Activated naive CD8-positive, alpha-beta T cell treated with anti-CD3 and anti-CD28 coated beads, Interleukin-2, amount 10 ng/mL, durations not matched to agents 7 days and 5 days (primary cell): ENCODE measurements around the gene MIB1. TPM values are rescaled to one million over a fixed set of nuclear protein-coding genes. Genes with fewer than 3 reads are reported as not detected.
"Not testable (repeated sequence)": the region's sequence is repeated elsewhere in the genome, so short reads cannot be mapped to it uniquely, and the experiment has no call there.

Source experiments
- ATAC-seq: fragments of 150-1000 bp; cut with Tn5 transposase; one replicate; pipeline ENCODE4 v1.10.0; 2021; ENCODE audit warnings: low read depth, moderate library complexity
- POLR2A ChIA-PET: fragments of 350-600 bp; sonication (Branson Sonifier 250); formaldehyde crosslinking; loops from one replicate; lab custom pipeline; 2021; ENCODE audit warnings: antibody characterized with exemption; lab: Charles Lee
- DNase-seq: peaks from one replicate; pipeline ENCODE4 v3.0.0; 2021
- H3K27ac Mint-ChIP-seq: one replicate; pipeline ENCODE4 v1.8.0; 2022; ENCODE audit warnings: mild to moderate bottlenecking, mixed read lengths
- H3K27me3 Mint-ChIP-seq: one replicate; pipeline ENCODE4 v1.8.0; 2022; ENCODE audit warnings: mild to moderate bottlenecking, moderate library complexity, mixed read lengths
- H3K36me3 Mint-ChIP-seq: one replicate; pipeline ENCODE4 v1.8.0; 2021; ENCODE audit warnings: mild to moderate bottlenecking, mixed read lengths
- H3K4me1 Mint-ChIP-seq: one replicate; pipeline ENCODE4 v1.8.0; 2021; ENCODE audit warnings: mixed read lengths
- H3K4me3 Mint-ChIP-seq: one replicate; pipeline ENCODE4 v1.8.0; 2022; ENCODE audit warnings: mild to moderate bottlenecking, moderate library complexity, mixed read lengths
- H3K9me3 Mint-ChIP-seq: one replicate; pipeline ENCODE4 v1.8.0; 2021; ENCODE audit warnings: mixed read lengths
- total RNA-seq, 2 experiments: library from RNA; stranded (reverse); gene quantifications; one replicate each; pipeline ENCODE4 v1.2.3, GENCODE V29; 2021

Gene MIB1
- total RNA-seq = 10 to 100 TPM; 34.4 to 40.8 TPM

DNA sequence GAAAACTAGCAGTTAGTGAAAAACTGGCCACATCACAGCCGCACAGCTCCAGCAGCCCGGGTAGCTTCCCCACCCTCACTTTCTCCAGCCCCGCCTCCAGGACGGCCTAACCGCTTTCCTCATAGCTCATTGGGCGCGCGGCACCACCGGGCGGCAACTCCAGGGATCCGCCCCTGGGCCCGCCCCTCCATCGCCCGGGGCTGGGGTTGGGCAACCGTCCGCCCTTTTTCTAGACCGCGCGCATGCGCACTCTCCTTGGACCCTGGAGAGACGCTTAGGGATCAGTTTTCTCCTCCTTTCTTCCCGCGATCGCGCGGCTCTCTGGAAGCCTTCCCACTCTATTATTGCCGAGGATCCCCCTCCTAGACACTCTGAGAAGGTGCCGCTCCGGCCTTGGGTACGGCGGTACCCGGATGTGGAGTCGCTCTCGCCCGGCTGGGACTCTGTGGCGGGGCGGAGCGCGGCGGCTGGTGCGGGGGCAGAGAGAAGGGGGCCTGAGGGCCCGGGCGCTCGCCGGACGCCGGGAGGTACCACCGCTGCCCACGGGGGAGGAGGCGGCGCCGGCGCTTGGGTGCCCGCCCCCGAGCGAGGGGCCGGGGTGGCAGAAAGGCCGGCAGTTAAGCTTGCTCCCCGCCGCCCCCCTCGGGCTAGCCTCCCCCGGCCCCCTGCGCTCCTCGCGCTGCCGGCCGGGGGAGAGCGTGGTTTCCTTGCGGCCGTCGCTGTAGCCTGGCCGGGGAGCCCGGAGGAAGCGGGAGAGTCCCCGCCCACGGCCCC lies at the start of gene MIB1:
Gene MIB1, plus strand, starts transcription at position 255 of the 774 bp plus-strand sequence. CDS start 792 bp downstream, outside the sequence.
- Mint-ChIP-seq H3K36me3 (peaks cover 9% of the 10 kb centered on the region), H3K4me1 (peaks cover 33% of the 10 kb centered on the region), H3K4me3 (peak within 1 kb of the TSS; percentile 92), H3K27me3 (peaks cover 10% of the 10 kb centered on the region), H3K9me3 (peaks cover 6% of the 10 kb centered on the region), H3K27ac (peak within 1 kb of the TSS; percentile 95)
- POLR2A ChIA-PET = interaction anchor here (0.6 to 5.8 kb wide), 11 partner anchors 8 to 141 kb away, joined by 3 to 64 read pairs (median 5); partner anchors contain the start of genes ABHD3, ESCO1 and SNRPD1
- DNase-seq = peak; percentile 99
- ATAC-seq = peak; percentile 97

DNA sequence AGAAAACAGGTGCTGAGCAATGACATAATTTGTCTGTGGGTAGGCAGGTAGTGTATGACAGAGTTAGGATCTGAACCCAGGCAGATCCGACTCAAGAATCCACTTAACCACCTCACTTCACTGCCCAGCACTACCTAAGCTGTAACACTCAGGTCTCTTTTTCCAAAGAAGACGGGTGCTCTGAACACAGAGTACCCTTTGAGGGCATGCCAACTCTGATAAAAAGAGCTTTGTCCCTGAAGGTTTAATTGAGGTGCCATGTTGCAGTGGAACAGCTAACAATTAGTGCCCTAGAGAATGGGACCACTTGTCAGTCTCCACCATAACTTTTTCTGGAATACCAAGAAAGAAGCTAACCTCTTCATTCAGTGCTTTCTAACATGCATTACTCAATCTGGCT lies 47.3 kb upstream of the MIB1 start:
- H3K4me3 Mint-ChIP-seq = no peak overlapping the region
- peaks cover 8% of the 10 kb centered on the region for H3K9me3 Mint-ChIP-seq
- POLR2A ChIA-PET = interaction anchor here (1.0 kb wide), 1 partner anchor 93 kb away, joined by 3 read pairs; the partner anchor contains the start of gene ESCO1
- no peak for DNase-seq
- H3K36me3 Mint-ChIP-seq = peaks cover 65% of the 10 kb centered on the region
- ATAC-seq = no peak
- peaks cover 6% of the 10 kb centered on the region for H3K4me1 Mint-ChIP-seq
- no peaks in the 10 kb centered on the region for H3K27me3 Mint-ChIP-seq
- no peak overlapping the region for H3K27ac Mint-ChIP-seq

DNA sequence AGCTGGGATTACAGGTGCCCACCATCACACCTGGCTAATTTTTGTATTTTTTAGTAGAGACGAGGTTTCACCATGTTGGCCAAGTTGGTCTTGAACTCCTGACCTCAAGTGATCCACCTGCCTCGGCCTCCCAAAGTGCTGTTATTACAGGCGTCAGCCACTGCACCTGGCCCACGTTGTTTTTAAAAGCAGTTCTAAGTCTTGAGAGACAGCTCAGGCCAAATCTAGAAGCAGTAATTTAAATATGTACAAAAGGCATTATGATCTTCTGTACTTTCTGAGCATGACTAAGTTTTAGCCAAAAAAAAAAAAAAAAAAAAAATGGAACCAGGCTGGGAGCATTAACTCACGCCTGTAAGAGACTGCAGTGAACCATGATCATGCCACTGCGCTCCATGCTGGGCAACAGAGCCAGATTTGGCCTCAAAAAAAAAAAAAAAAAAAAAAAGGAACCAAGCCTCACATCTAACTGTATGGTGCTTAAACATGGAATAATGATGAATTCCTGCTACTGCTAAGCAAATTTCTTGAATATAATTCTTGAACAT lies 40.0 kb upstream of the MIB1 start:
- no peak for ATAC-seq
- no peaks in the 10 kb centered on the region for H3K27me3 Mint-ChIP-seq
- no peak for DNase-seq
- peaks cover 20% of the 10 kb centered on the region for H3K4me1 Mint-ChIP-seq
- H3K27ac Mint-ChIP-seq = no peak overlapping the region
- peaks cover 22% of the 10 kb centered on the region for H3K36me3 Mint-ChIP-seq
- no peaks in the 10 kb centered on the region for H3K9me3 Mint-ChIP-seq
- POLR2A ChIA-PET = interaction anchor here (0.7 kb wide), 1 partner anchor 35 kb away, joined by 6 read pairs; no protein-coding TSS in a partner anchor
- H3K4me3 Mint-ChIP-seq = no peak overlapping the region

DNA sequence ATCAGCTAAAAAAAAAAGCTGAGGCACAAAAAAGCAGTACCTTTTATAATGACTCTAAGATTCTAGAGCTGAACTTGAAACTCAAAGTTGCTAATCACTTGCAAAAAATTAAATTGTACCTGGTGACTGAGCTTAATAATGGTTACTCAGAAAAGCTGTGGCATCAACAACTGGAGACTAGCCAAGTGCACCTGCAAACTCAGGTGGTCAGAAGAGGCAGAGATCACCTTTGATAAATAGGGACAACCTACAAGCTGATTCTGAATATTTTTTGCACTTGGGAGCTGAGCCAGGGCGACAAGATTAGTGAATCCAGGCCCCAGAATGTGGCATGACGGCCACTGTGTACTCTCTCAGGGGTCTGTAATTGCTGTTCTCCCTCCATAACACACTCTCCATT lies 39.0 kb upstream of the MIB1 start:
- POLR2A ChIA-PET = no interaction called here
- Mint-ChIP-seq H3K4me3 (no peak overlapping the region), H3K36me3 (peaks cover 20% of the 10 kb centered on the region), H3K9me3 (no peaks in the 10 kb centered on the region), H3K27ac (no peak overlapping the region), H3K27me3 (no peaks in the 10 kb centered on the region), H3K4me1 (peaks cover 23% of the 10 kb centered on the region)
- DNase-seq (no peak), ATAC-seq (no peak)

DNA sequence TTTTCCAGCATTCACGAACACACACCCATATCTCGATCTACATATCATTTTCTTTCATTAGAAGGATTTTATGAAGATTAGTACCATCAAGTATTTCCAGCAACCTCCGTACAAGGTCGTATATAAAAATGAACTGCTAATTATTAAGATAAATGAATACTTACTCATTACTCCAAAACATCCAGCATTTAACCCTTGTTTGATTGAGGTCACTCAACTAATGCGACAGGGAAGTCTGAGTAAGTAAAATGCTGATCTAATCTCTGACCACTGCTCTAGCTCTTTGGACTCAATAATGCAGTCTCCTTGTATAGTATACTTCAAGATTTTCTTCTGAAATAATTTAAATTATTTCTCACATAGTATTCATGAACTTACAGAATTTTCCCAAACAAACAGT lies 38.0 kb upstream of the MIB1 start:
- H3K4me3 Mint-ChIP-seq = peak overlapping the region; percentile 98
- ATAC-seq (no peak), DNase-seq (no peak)
- H3K27me3 Mint-ChIP-seq = no peaks in the 10 kb centered on the region
- H3K9me3 Mint-ChIP-seq = no peaks in the 10 kb centered on the region
- peaks cover 23% of the 10 kb centered on the region for H3K4me1 Mint-ChIP-seq
- H3K36me3 Mint-ChIP-seq = peaks cover 22% of the 10 kb centered on the region
- H3K27ac Mint-ChIP-seq = peak overlapping the region; percentile 6
- POLR2A ChIA-PET = interaction anchor here (2.6 kb wide), 1 partner anchor 39 kb away, joined by 64 read pairs; the partner anchor contains the start of gene MIB1

DNA sequence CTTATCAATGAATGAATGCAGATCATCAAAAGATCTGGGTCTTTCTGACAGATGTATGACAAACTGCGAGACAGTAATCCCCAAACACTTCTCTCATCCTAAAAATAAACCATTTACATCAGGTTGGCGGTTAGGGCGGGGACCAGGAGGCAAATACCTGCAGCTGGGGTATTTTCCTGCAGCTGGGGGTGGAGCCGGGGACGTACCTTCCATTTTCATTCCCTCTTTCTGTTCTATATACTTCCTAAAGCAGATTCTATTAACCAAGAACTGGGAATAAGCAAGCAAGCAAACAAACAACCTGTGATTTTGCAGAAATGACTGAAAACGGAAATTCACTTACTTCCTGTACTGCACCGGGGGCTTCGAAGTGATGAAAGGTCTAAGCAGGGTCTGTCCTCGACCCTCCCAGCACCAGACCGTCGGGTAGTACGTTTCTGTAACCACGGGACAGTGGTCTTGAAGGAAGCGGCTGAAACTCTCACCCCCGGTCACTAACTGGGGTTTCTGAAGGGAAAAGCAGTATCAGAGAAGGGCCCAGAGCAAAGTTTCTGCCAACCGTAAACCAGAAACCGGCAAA lies 37.3 kb upstream of the MIB1 start:
- no peaks in the 10 kb centered on the region for H3K27me3 Mint-ChIP-seq
- H3K36me3 Mint-ChIP-seq = peaks cover 18% of the 10 kb centered on the region
- no peak for ATAC-seq
- H3K4me3 Mint-ChIP-seq = peak overlapping the region; percentile 98
- peak; percentile 29 for DNase-seq
- H3K4me1 Mint-ChIP-seq = peaks cover 23% of the 10 kb centered on the region
- POLR2A ChIA-PET = interaction anchor here (0.8 to 2.6 kb wide), 7 partner anchors 21 to 103 kb away, joined by 3 to 64 read pairs (median 10); partner anchors contain the start of genes ESCO1, MIB1 and SNRPD1
- H3K27ac Mint-ChIP-seq = peak overlapping the region; percentile 94
- H3K9me3 Mint-ChIP-seq = no peaks in the 10 kb centered on the region

DNA sequence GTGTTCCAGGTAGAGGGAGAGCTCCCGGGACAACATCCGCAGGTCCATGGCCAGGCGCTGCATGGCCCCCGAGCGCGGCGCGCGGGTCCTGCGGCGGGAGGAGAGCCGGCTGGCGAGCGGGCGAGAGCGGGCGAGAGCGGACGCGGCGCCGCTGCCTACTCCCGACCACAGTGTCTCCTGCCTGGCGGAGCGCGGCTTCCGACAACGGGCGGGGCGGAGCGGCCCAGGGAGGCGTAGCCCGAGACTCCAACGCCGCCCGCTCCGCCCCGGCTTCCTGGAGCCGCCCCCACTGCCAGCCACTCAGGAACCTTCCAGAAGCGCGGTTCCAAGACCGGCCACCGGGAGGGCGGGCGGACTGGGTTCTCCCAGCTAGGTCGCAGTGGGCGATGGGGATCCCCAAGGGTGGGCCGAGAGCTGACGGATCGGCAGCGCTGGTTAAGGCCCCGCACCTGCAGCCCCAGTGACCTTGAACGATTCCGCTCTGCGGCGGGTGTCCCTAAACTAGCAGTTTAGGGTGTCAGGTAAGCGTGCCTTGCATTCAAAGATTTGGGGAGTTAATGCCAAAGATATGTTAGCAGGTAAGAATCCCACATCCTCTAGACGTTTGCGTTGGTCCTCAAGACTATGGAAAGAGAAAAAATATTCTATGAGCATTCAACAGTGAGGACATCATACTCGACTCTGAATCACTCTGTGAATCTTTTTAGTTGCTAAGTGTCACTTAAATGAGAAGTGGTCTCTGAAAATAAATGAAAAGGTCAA lies 35.8 kb upstream of the MIB1 start, which contains the start of gene ABHD3:
Gene ABHD3, minus strand, starts transcription at position 172 of the 762 bp plus-strand sequence. Its CDS starts 109 bp downstream, at position 63.
- peak within 1 kb of the TSS; percentile 94 for H3K27ac Mint-ChIP-seq
- DNase-seq (peak; percentile 94), ATAC-seq (peak; percentile 96)
- H3K27me3 Mint-ChIP-seq = no peaks in the 10 kb centered on the region
- no peaks in the 10 kb centered on the region for H3K9me3 Mint-ChIP-seq
- peaks cover 27% of the 10 kb centered on the region for H3K4me1 Mint-ChIP-seq
- POLR2A ChIA-PET = interaction anchor here (1.1 to 2.6 kb wide), 6 partner anchors 22 to 104 kb away, joined by 4 to 64 read pairs (median 11); partner anchors contain the start of genes ESCO1, MIB1 and SNRPD1
- H3K36me3 Mint-ChIP-seq = peaks cover 10% of the 10 kb centered on the region
- H3K4me3 Mint-ChIP-seq = peak within 1 kb of the TSS; percentile 98

DNA sequence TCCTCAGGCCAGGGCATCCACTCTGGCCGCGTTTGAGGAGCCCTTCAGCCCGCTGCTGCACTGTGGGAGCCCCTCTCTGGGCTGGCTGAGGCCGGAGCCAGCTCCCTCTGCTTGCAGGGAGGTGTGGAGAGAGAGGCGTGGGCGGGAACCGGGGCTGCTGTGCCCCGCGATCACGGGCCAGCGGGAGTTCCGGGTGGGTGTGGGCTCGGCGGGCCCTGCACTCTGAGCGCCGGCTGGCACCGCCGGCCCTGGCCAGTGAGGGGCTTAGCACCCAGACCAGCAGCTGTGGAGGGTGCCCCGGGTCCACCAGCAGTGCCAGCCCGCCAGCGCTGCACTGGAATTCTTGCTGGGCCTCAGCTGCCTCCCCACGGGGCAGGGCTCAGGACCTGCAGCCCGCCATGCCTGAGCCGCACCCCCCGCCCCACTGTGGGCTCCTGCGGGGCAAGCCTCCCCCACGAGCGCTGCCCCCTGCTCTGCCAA lies 34.2 kb upstream of the MIB1 start:
- peaks cover 7% of the 10 kb centered on the region for H3K36me3 Mint-ChIP-seq
- POLR2A ChIA-PET = interaction anchor here (0.8 to 2.4 kb wide), 2 partner anchors 28 to 34 kb away, joined by 4 to 10 read pairs; partner anchors contain the start of gene MIB1
- no peaks in the 10 kb centered on the region for H3K27me3 Mint-ChIP-seq
- no peaks in the 10 kb centered on the region for H3K9me3 Mint-ChIP-seq
- peaks cover 26% of the 10 kb centered on the region for H3K4me1 Mint-ChIP-seq
- no peak overlapping the region for H3K27ac Mint-ChIP-seq
- no peak for ATAC-seq
- DNase-seq = no peak
- H3K4me3 Mint-ChIP-seq = no peak overlapping the region

DNA sequence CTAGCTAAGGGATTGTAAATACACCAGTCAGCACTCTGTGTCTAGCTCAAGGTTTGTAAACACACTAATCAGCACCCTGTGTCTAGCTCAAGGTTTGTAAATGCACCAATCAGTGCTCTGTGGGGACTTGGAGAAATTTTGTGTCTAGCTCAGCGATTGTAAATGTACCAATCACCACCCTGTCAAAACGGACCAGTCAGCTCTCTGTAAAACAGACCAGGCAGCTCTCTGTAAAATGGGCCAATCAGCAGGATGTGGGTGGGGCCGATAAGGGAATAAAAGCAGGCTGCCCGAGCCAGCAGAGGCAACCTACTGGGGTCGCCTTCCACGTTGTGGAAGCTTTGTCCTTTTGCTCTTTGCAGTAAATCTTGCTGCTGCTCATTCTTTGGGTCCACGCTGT lies 33.5 kb upstream of the MIB1 start:
- H3K4me3 Mint-ChIP-seq, H3K27me3 Mint-ChIP-seq, DNase-seq, ATAC-seq, H3K27ac Mint-ChIP-seq, H3K9me3 Mint-ChIP-seq, H3K36me3 Mint-ChIP-seq: not testable (repeated sequence)
- peaks cover 24% of the 10 kb centered on the region for H3K4me1 Mint-ChIP-seq
- POLR2A ChIA-PET = interaction anchor here (0.8 to 2.4 kb wide), 2 partner anchors 28 to 33 kb away, joined by 4 to 10 read pairs; partner anchors contain the start of gene MIB1

DNA sequence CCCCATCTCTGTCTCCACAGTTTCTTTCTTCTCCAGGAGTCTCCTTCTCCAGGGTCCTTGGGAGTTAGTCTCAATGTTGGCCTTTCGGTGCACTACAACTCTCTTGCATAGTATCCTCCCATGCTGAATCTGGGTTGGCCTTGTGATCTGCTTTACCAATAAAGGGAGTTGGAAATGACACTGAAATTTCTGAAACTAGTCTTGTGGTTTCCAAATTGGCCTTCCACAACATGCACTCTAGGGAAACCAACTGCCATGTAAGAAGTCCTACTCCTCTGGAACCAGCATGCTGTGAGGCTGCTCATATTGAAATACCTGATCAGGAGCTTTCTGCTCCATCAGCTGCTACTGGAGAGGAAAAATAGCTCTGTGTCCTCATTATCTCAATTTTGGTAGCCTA lies 26.1 kb upstream of the MIB1 start:
- no peak for DNase-seq
- Mint-ChIP-seq H3K36me3 (peaks cover 12% of the 10 kb centered on the region), H3K27ac (no peak overlapping the region), H3K4me3 (no peak overlapping the region), H3K9me3 (peaks cover 12% of the 10 kb centered on the region), H3K4me1 (peaks cover 6% of the 10 kb centered on the region), H3K27me3 (peaks cover 10% of the 10 kb centered on the region)
- POLR2A ChIA-PET = interaction anchor here (0.9 kb wide), 1 partner anchor 26 kb away, joined by 3 read pairs; the partner anchor contains the start of gene MIB1
- ATAC-seq = no peak

DNA sequence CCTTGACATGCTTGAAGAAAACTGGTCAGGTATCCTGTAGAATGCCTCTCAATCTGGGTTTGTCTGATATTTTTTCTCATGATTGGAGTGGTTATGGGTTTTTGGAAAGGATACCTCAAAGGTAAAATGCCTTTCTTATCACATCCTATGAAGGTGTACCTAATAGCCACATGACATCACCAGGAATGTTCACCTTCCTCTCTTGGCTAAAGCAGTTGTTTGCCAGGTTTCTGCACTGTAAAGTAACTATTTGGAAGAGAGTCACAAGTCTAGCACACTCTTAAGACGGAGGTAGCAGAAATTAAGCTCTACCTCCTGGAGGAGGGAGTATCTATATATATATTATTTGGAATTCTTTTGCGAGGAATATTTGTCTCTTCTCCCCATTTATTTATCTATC lies 17.9 kb upstream of the MIB1 start:
- Mint-ChIP-seq H3K9me3 (peaks cover 3% of the 10 kb centered on the region), H3K27me3 (peaks cover 2% of the 10 kb centered on the region), H3K36me3 (no peaks in the 10 kb centered on the region), H3K27ac (no peak overlapping the region), H3K4me3 (no peak overlapping the region), H3K4me1 (peaks cover 3% of the 10 kb centered on the region)
- no peak for DNase-seq
- POLR2A ChIA-PET = no interaction called here
- ATAC-seq = no peak

DNA sequence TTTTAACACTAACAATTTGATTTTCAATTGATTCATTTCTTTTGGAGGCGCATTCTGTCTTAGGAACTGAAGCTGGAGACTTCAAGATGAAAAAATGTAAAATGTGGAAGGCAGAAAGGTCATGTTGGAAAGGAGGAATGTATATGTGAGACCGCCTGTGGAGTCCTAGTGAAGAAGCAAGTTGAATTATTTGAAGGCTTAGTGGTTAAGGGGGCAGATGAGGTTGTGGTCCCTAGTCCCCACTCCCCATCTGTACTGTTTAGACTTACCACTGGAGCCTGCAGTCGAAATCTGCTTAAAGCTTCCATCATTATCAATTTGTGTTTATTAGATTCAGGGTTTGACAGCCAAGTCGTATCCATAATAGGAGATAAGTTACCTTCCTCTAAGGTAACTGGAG lies 15.4 kb upstream of the MIB1 start:
- Mint-ChIP-seq H3K27ac (no peak overlapping the region), H3K27me3 (peaks cover 2% of the 10 kb centered on the region), H3K4me3 (no peak overlapping the region), H3K4me1 (peaks cover 3% of the 10 kb centered on the region), H3K9me3 (no peaks in the 10 kb centered on the region), H3K36me3 (no peaks in the 10 kb centered on the region)
- POLR2A ChIA-PET = no interaction called here
- ATAC-seq (no peak), DNase-seq (no peak)
